Globus pallidus (tissue), 1 donor: ENCODE results near the gene HIF3A.
"Not testable (repeated sequence)": the region's sequence is repeated elsewhere in the genome, so short reads cannot be mapped to it uniquely, and the experiment has no call there.

Experiments used
- DNase-seq: peaks from one replicate; pipeline ENCODE4 v3.0.0-alpha.2; 2015; ENCODE audit warnings: low spot score

HIF3A gene

GRCh38 chr19:46296722-46297461, at the start of gene HIF3A:
HIF3A (plus strand) TSS chr19:46297042; CDS start chr19:46297077, 35 bp downstream.
- DNase-seq, result no peak

- no peak for DNase-seq
Observed at GRCh38 chr19:46250076-46250735, 46.6 kb upstream of the HIF3A start.

- no peak for DNase-seq
Observed at GRCh38 chr19:46251416-46251815, 45.4 kb upstream of the HIF3A start.

- DNase-seq, result no peak
Observed at GRCh38 chr19:46254776-46255175, 42.1 kb upstream of the HIF3A start.

GRCh38 chr19:46256855-46257254, 40.0 kb upstream of the HIF3A start:
- DNase-seq, result no peak

- DNase-seq, result not testable (repeated sequence)
Observed at GRCh38 chr19:46261501-46261900, 35.3 kb upstream of the HIF3A start.

GRCh38 chr19:46262684-46263296, 34.1 kb upstream of the HIF3A start:
- DNase-seq, result not testable (repeated sequence)

- peak; percentile 1 for DNase-seq
Observed at GRCh38 chr19:46264801-46265200, 32.0 kb upstream of the HIF3A start.

- DNase-seq, result peak; percentile 84
Observed at GRCh38 chr19:46265217-46265828, 31.5 kb upstream of the HIF3A start.

- DNase-seq, result no peak
Observed at GRCh38 chr19:46269101-46269500, 27.7 kb upstream of the HIF3A start.

- DNase-seq, result no peak
Observed at GRCh38 chr19:46270521-46271256, 26.2 kb upstream of the HIF3A start.

- DNase-seq, result no peak
Observed at GRCh38 chr19:46271481-46272197, 25.2 kb upstream of the HIF3A start.

- not testable (repeated sequence) for DNase-seq
Observed at GRCh38 chr19:46273931-46274330, 22.9 kb upstream of the HIF3A start.

- no peak for DNase-seq
Observed at GRCh38 chr19:46279177-46279576, 17.7 kb upstream of the HIF3A start.

- no peak for DNase-seq
Observed at GRCh38 chr19:46283771-46284170, 13.1 kb upstream of the HIF3A start.

GRCh38 chr19:46284635-46285034, 12.2 kb upstream of the HIF3A start:
- DNase-seq, result no peak

- no peak for DNase-seq
Observed at GRCh38 chr19:46287585-46287984, 9.3 kb upstream of the HIF3A start.

- DNase-seq, result no peak
Observed at GRCh38 chr19:46288896-46289588, 7.8 kb upstream of the HIF3A start.

GRCh38 chr19:46289724-46290619, 6.9 kb upstream of the HIF3A start:
- no peak for DNase-seq

GRCh38 chr19:46291829-46292228, 5.0 kb upstream of the HIF3A start:
- no peak for DNase-seq
